Left lobe of liver (tissue), 2 donors: ENCODE results near the gene C10orf53. TPM values are rescaled to one million over a fixed set of nuclear protein-coding genes. Genes with fewer than 3 reads are reported as not detected.
"Not testable (repeated sequence)": the region's sequence is repeated elsewhere in the genome, so short reads cannot be mapped to it uniquely, and the experiment has no call there.

Experiments
- ATAC-seq: fragments of 200-7000 bp; cut with Tn5 transposase; one replicate; pipeline ENCODE4 v1.9.1; 2020; ENCODE audit warnings: mild to moderate bottlenecking, moderate library complexity
- DNase-seq: peaks from one replicate; pipeline ENCODE4 v3.0.0-alpha.2; 2020; ENCODE audit warnings: low spot score
- total RNA-seq: library from RNA; stranded (reverse); gene quantifications from one replicate; pipeline ENCODE4 v1.2.1, GENCODE V29; 2021
- donor health status: DM: no; HTN: no; CAD: no; lungs with moderate emphysema.
- donor health status: DM: no; HTN: yes; CAD: no.

C10orf53 gene
- total RNA-seq, 1 donor from 2014 or later: not detected

- DNase-seq: peak; percentile 14
- no peak for ATAC-seq
Measured at GRCh38 chr10:49652421-49653272, 26.8 kb upstream of the C10orf53 start.

GRCh38 chr10:49653273-49653929 lies 26.1 kb upstream of the C10orf53 start:
- DNase-seq: no peak
- no peak for ATAC-seq

GRCh38 chr10:49654036-49654693 lies 25.3 kb upstream of the C10orf53 start:
- DNase-seq (no peak), ATAC-seq (no peak)

- no peak for DNase-seq
- ATAC-seq: no peak
Measured at GRCh38 chr10:49655099-49655498, 24.4 kb upstream of the C10orf53 start.

GRCh38 chr10:49656845-49657493 lies 22.5 kb upstream of the C10orf53 start:
- ATAC-seq: no peak
- no peak for DNase-seq

- ATAC-seq (no peak), DNase-seq (no peak)
Measured at GRCh38 chr10:49657606-49658005, 21.8 kb upstream of the C10orf53 start.

GRCh38 chr10:49661140-49661856 lies 18.2 kb upstream of the C10orf53 start:
- DNase-seq: no peak
- no peak for ATAC-seq

- ATAC-seq: no peak
- no peak for DNase-seq
Measured at GRCh38 chr10:49662169-49662830, 17.2 kb upstream of the C10orf53 start.

GRCh38 chr10:49663596-49663995 lies 15.9 kb upstream of the C10orf53 start:
- DNase-seq (no peak), ATAC-seq (no peak)

GRCh38 chr10:49664006-49664841 lies 15.2 kb upstream of the C10orf53 start:
- DNase-seq (no peak), ATAC-seq (no peak)

- no peak for ATAC-seq
Measured at GRCh38 chr10:49664842-49665355, 14.6 kb upstream of the C10orf53 start.

GRCh38 chr10:49666054-49666615 lies 13.3 kb upstream of the C10orf53 start:
- DNase-seq (peak; percentile 5), ATAC-seq (no peak)

More at GRCh38 chr10:49664842-49665355, 14.6 kb upstream of the C10orf53 start:
- DNase-seq: no peak

GRCh38 chr10:49666685-49667084 lies 12.8 kb upstream of the C10orf53 start:
- ATAC-seq: no peak
- peak; percentile 27 for DNase-seq

GRCh38 chr10:49667991-49668390 lies 11.5 kb upstream of the C10orf53 start:
- no peak for ATAC-seq

GRCh38 chr10:49668684-49669083 lies 10.8 kb upstream of the C10orf53 start:
- DNase-seq: peak; percentile 3
- no peak for ATAC-seq

More at GRCh38 chr10:49667991-49668390, 11.5 kb upstream of the C10orf53 start:
- DNase-seq: peak; percentile 21

GRCh38 chr10:49678827-49679479 lies 498 bp upstream of the C10orf53 start:
- DNase-seq: no peak
- no peak for ATAC-seq

GRCh38 chr10:49682449-49682848 lies 3.0 kb downstream of the C10orf53 start:
- not testable (repeated sequence) for ATAC-seq
- DNase-seq: peak; percentile 14

- no peak for DNase-seq
- no peak for ATAC-seq
Measured at GRCh38 chr10:49682879-49683278, 3.4 kb downstream of the C10orf53 start.
